Mammary epithelial cell (primary cell): ENCODE measurements around the gene HPS1.

Experiments
- CTCF ChIP-seq, 2 donors: IDR thresholded peaks in 1 of 2; conservative IDR thresholded peaks in 1 of 2; 2 replicates each; pipeline ENCODE4 v1.5.1; 2011 to 2012; ENCODE audit warnings: inconsistent platforms in 2 of 2, low read length in 2 of 2, mild to moderate bottlenecking in 2 of 2, control low read depth in 1 of 2, low read depth in 1 of 2; ENCODE audit not compliant: insufficient read depth in 1 of 2; ENCODE audit errors: extremely low read depth in 1 of 2
- EZH2 ChIP-seq: IDR thresholded peaks from 2 replicates; pipeline ENCODE4 v1.6.1; 2012; ENCODE audit warnings: low read length, inconsistent platforms, borderline replicate concordance

- TF ChIP-seq CTCF (conservative IDR thresholded peaks at IDR 0.05 in 1 of 2, IDR thresholded peaks at IDR 0.05 in 1 of 2; ENCODE audit: extremely low read depth in 1 of 2, insufficient read depth in 1 of 2, low read depth in 1 of 2, low read length in 2 of 2) (no peak), EZH2 (no peak)
These were observed 16.3 kb upstream of the HPS1 start for GRCh38 chr10:98463016-98463415.
